Measurements from ENCODE around the gene ACAD9. TPM values are rescaled to one million over a fixed set of nuclear protein-coding genes. Genes with fewer than 3 reads are reported as not detected.

ACAD9 gene
- polyA plus RNA-seq, 1 of the 3 experiments (the other 2 are of a cell fraction), result 41.9 TPM

- H3K9ac ChIP-seq, result no peak overlapping the region
- H3K79me2 ChIP-seq (ENCODE audit: insufficient read depth), result no peaks in the 10 kb centered on the region
- no peaks in the 10 kb centered on the region for H3K9me2 ChIP-seq
- no peak overlapping the region for H3K4me3 ChIP-seq (ENCODE audit: low read depth in 2 of 2, low read length in 1 of 2)
- H2AFZ ChIP-seq (ENCODE audit: low read depth), result no peak overlapping the region
- 83% methylated on average over 1 of the region's 12 CpGs for WGBS (ENCODE audit: low lambda C conversion rate)
- no peaks in the 10 kb centered on the region for H3K27me3 ChIP-seq (ENCODE audit: insufficient read depth)
- H3F3A ChIP-seq (replicated peaks; ENCODE audit: insufficient read depth), result no peaks in the 10 kb centered on the region
- no peak for TF ChIP-seq POLR2AphosphoS5 (IDR thresholded peaks at IDR 0.05; ENCODE audit: low read depth, low read length)
- no peak for TF ChIP-seq FOSL2 (IDR thresholded peaks at IDR 0.05; ENCODE audit: borderline replicate concordance, low read depth)
- TF ChIP-seq FOXM1 (IDR thresholded peaks at IDR 0.05; ENCODE audit: low read depth), result no peak
- no peak for TF ChIP-seq REST (IDR thresholded peaks at IDR 0.05; ENCODE audit: low read depth, low read length)
- no peak for TF ChIP-seq RXRA (IDR thresholded peaks at IDR 0.05; ENCODE audit: borderline replicate concordance, low read depth)
- no peak for TF ChIP-seq EP300 (IDR thresholded peaks at IDR 0.05; ENCODE audit: borderline replicate concordance in 1 of 2, low read depth in 1 of 2, low read length in 1 of 2)
- no peak for TF ChIP-seq SIN3A (IDR thresholded peaks at IDR 0.05; ENCODE audit: borderline replicate concordance, low read depth, low read length)
- TF ChIP-seq FOXJ3 (CRISPR knock-in tag; IDR thresholded peaks at IDR 0.05), result no peak
- TF ChIP-seq YY1 (IDR thresholded peaks at IDR 0.05; ENCODE audit: low read depth), result no peak
- TF ChIP-seq MXI1 (IDR thresholded peaks at IDR 0.05; ENCODE audit: low read depth, low read length), result no peak
- TF ChIP-seq GATA2 (CRISPR knock-in tag; IDR thresholded peaks at IDR 0.05), result no peak
- no peak for TF ChIP-seq RAD21 (IDR thresholded peaks at IDR 0.05; ENCODE audit: low read length)
- H3K27ac ChIP-seq (ENCODE audit: low read depth in 2 of 2, low read length in 1 of 2), result no peak overlapping the region
- peaks cover 22 to 77% of the 10 kb centered on the region in 2 experiments for H3K36me3 ChIP-seq (replicated peaks in 1 of 2; ENCODE audit: control insufficient read depth in 1 of 2, insufficient read depth in 2 of 2, low read length in 1 of 2)
- H3K4me2 ChIP-seq, result no peak overlapping the region
- DNase-seq, result no peak
- CTCF ChIA-PET, result interaction anchor here (0.6 kb wide), 1 partner anchor 57 kb away, joined by 3 read pairs; no protein-coding TSS in a partner anchor
- H3K4me1 ChIP-seq (ENCODE audit: control insufficient read depth in 1 of 2, insufficient read depth in 2 of 2, low read depth in 1 of 2, low read length in 1 of 2), result no peaks in the 10 kb centered on the region
- H3K9me3 ChIP-seq, result no peaks in the 10 kb centered on the region
- H4K20me1 ChIP-seq (ENCODE audit: insufficient read depth), result no peaks in the 10 kb centered on the region
- POLR2A ChIA-PET, result no interaction called here
Measured at GRCh38 chr3:128903501-128903900, 24.1 kb downstream of the ACAD9 start.

DNA sequence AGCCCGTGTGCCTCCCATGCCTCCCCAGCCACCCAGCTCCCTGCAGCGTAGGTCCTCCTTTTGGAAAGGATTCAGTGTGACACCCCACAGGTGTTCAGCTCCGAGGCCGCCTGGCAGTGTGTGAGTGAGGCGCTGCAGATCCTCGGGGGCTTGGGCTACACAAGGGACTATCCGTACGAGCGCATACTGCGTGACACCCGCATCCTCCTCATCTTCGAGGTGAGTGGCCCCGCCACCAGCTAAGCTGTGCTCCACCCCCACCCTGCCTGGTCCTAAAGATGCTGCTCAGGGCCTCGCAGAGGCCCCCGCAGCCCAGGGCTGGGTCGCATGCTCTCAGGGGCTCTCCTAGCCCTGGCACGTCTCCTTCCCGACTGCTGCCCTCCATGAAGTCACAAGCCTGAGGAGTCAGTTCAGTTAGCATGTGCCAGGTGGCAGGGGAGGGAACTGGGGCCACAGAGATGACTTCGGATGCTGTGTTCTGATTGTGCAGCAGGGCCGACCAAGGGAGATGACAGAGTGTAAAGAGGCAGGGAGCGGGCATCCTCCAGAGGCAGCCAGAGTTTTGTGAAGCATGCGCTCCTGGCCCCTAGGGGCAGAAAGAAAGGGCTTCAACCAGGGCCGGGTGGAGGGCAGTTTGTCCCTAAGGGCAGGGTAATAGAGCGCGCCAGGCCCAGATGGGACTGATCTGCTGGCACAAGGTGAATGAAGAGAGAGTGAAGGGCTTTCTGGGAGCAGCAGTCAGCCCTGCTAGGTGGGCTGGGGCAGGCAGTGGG lies 26.8 kb downstream of the ACAD9 start:
- POLR2A ChIA-PET, result no interaction called here
- H3K4me1 ChIP-seq (ENCODE audit: control insufficient read depth in 1 of 2, insufficient read depth in 2 of 2, low read depth in 1 of 2, low read length in 1 of 2), result no peaks in the 10 kb centered on the region
- no peaks in the 10 kb centered on the region for H3K27me3 ChIP-seq (ENCODE audit: insufficient read depth)
- no peaks in the 10 kb centered on the region for H4K20me1 ChIP-seq (ENCODE audit: insufficient read depth)
- no peak overlapping the region for H3K4me3 ChIP-seq (ENCODE audit: low read depth in 2 of 2, low read length in 1 of 2)
- no peak overlapping the region for H2AFZ ChIP-seq (ENCODE audit: low read depth)
- no peak overlapping the region for H3K9ac ChIP-seq
- TF ChIP-seq FOXJ3 (CRISPR knock-in tag; IDR thresholded peaks at IDR 0.05), result no peak
- TF ChIP-seq RXRA (IDR thresholded peaks at IDR 0.05; ENCODE audit: borderline replicate concordance, low read depth), result no peak
- TF ChIP-seq, protein P1, sequence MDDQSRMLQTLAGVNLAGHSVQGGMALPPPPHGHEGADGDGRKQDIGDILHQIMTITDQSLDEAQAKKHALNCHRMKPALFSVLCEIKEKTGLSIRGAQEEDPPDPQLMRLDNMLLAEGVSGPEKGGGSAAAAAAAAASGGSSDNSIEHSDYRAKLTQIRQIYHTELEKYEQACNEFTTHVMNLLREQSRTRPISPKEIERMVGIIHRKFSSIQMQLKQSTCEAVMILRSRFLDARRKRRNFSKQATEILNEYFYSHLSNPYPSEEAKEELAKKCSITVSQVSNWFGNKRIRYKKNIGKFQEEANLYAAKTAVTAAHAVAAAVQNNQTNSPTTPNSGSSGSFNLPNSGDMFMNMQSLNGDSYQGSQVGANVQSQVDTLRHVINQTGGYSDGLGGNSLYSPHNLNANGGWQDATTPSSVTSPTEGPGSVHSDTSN (IDR thresholded peaks at IDR 0.05), result no peak
- TF ChIP-seq RCOR1 (IDR thresholded peaks at IDR 0.05; ENCODE audit: low read length), result no peak
- no peak for TF ChIP-seq TEAD4 (IDR thresholded peaks at IDR 0.05; ENCODE audit: borderline replicate concordance, insufficient read depth)
- no peak overlapping the region for H3K27ac ChIP-seq (ENCODE audit: low read depth in 2 of 2, low read length in 1 of 2)
- H3F3A ChIP-seq (replicated peaks; ENCODE audit: insufficient read depth), result no peaks in the 10 kb centered on the region
- no peaks in the 10 kb centered on the region for H3K79me2 ChIP-seq (ENCODE audit: insufficient read depth)
- DNase-seq, result no peak
- no peak overlapping the region for H3K4me2 ChIP-seq
- H3K9me2 ChIP-seq, result no peaks in the 10 kb centered on the region
- WGBS (ENCODE audit: low lambda C conversion rate), result 94% methylated on average over 12 of the region's 25 CpGs
- CTCF ChIA-PET, result interaction anchor here (0.9 to 1.6 kb wide), 3 partner anchors 11 to 64 kb away, joined by 3 to 5 read pairs (median 3); no protein-coding TSS in a partner anchor
- H3K36me3 ChIP-seq (replicated peaks in 1 of 2; ENCODE audit: control insufficient read depth in 1 of 2, insufficient read depth in 2 of 2, low read length in 1 of 2), result peaks cover 16 to 82% of the 10 kb centered on the region in 2 experiments
- no peaks in the 10 kb centered on the region for H3K9me3 ChIP-seq

Data from SK-N-SH (cell line).